ENCODE data around the gene SLC38A2. TPM values are rescaled to one million over a fixed set of nuclear protein-coding genes. Genes with fewer than 3 reads are reported as not detected.

The SLC38A2 gene
- total RNA-seq, 4 donors from 2014 or later, result 186 to 503 (median 368) TPM

- TF ChIP-seq CTCF (IDR thresholded peaks at IDR 0.05; ENCODE audit: low read depth), result no peak
Measured at GRCh38 chr12:46409974-46410373, 37.4 kb upstream of the SLC38A2 start.

DNA sequence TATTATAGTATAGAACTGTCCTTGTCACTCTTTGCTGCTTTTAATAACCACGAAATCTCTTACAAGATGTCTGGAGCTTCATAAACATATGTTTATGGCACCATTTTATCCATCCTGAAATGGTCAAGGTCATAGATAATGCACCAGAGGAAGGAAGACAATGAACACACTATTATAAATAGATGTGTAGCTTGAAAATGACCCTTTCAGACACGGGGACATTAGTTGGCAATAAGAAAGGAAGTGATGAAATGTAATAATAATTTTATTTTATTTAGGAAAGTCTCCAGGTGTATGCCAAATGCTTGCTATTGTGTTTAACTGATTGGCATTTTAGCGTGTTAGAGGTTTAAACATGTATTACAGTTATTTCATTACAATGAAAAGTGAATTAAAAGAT, 36.8 kb upstream of the SLC38A2 start:
- no peak for TF ChIP-seq CTCF (IDR thresholded peaks at IDR 0.05; ENCODE audit: low read depth)

DNA sequence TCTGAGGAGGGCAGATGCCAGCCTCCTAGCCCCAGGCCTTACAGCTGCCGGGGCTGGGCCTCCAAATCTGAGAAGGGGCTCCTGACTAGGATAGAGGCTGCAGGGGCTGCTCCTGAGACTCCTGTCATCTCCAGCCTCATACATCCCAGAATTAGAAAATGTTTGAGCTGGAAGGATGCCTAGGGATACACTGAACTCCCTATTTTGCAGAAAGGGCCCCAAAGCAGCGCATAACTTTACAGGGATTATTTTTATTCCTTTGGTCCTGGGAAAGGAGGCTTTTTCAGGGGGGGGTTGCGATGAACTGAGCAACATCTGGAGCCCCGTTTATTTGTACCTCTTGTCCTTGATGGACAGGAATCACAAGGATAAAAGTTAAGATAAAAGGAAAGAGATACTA, 35.9 kb upstream of the SLC38A2 start:
- TF ChIP-seq CTCF (IDR thresholded peaks at IDR 0.05; ENCODE audit: low read depth), result no peak

- no peak for TF ChIP-seq CTCF (IDR thresholded peaks at IDR 0.05; ENCODE audit: low read depth)
Measured at GRCh38 chr12:46407361-46407760, 34.8 kb upstream of the SLC38A2 start.

DNA sequence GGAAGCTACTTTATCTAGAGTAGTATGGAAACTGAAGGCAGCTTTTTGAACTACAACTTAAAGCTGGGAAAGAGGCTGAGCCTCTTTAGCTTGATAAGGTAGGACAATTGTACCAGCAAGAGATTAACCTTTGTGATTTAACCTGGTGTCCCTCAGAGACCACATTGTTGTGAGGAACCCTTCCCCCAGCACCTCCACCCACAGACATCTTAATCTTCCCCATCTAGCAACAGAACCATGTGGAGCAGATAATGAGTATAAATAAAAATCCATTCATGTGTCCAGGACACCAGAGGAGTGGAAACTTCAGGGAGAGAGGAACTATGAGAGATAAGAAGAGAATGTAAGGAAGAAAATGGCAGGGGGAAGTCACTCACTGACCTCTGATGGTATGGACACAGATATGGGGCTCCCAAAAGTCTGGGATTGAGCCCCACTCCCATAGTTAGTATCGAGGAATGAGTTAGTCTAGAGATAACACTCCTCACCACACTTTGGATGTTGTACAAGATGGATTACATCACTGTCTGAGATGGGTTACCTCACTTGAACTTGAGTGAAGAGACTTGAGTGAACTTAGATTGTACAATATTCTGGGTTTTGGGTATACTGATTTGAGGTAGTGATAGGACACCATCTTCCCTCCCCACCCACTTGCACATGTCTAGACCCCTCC, 33.9 kb upstream of the SLC38A2 start:
- TF ChIP-seq CTCF (IDR thresholded peaks at IDR 0.05; ENCODE audit: low read depth), result no peak

- no peak for TF ChIP-seq CTCF (IDR thresholded peaks at IDR 0.05; ENCODE audit: low read depth)
Measured at GRCh38 chr12:46404733-46405132, 32.2 kb upstream of the SLC38A2 start.

DNA sequence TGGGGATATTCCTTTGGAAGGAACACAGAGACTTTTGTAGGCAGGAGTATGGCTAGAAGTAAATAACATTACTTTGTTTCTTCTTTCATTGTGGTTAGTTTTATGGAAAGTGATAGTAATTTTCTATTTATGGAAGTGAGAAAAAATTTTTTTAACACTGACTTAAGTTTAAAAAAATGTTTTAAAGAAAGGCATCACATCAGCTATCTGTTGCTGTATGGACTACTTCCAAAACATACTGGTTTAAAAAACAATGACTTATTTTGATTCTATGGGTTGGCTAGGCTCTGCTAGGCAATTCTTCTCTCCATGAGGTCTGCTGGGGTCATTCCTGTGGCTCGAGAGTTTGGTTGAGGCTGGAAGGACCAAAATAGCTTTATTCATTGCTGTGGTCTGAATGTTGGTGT, 31.7 kb upstream of the SLC38A2 start:
- no peak for TF ChIP-seq CTCF (IDR thresholded peaks at IDR 0.05; ENCODE audit: low read depth)
